Stomach (tissue), 4 donors: Measurements from ENCODE around the gene BBS7.

Experiments used
- CTCF ChIP-seq, 7 experiments: fragments of 450-650 bp in 4 of 7; fragments of 200-600 bp in 3 of 7; sonication (generic) in 3 of 7; IDR thresholded peaks; one replicate each; pipeline ENCODE4 v1.5.1; 2016 to 2019; ENCODE audit warnings: antibody characterized with exemption in 7 of 7, control low read depth in 2 of 7, mild to moderate bottlenecking in 1 of 7
- EP300 ChIP-seq: sonication (generic); formaldehyde crosslinking; IDR thresholded peaks from one replicate; pipeline ENCODE4 v1.6.1; 2017; ENCODE audit warnings: antibody characterized with exemption

- TF ChIP-seq EP300 = no peak
- no peak for TF ChIP-seq CTCF (IDR thresholded peaks at IDR 0.05)
These were observed 71.0 kb downstream of the BBS7 start for GRCh38 chr4:121799208-121799823.
